Rectal smooth muscle tissue (tissue), 1 donor: Measurements from ENCODE around the gene SRP54.

Experiments
- H3K27ac ChIP-seq: one replicate; pipeline ENCODE4 v1.7.0; 2013; ENCODE audit warnings: low read depth, low read length, inconsistent platforms
- H3K27me3 ChIP-seq: one replicate; pipeline ENCODE4 v1.7.0; 2013; ENCODE audit warnings: low read length; ENCODE audit not compliant: control insufficient read depth, insufficient read depth
- H3K36me3 ChIP-seq: one replicate; pipeline ENCODE4 v1.7.0; 2013; ENCODE audit warnings: low read length; ENCODE audit not compliant: control insufficient read depth, insufficient read depth
- H3K4me1 ChIP-seq: one replicate; pipeline ENCODE4 v1.7.0; 2013; ENCODE audit warnings: low read length; ENCODE audit not compliant: control insufficient read depth, insufficient read depth
- H3K4me3 ChIP-seq: one replicate; pipeline ENCODE4 v1.7.0; 2013; ENCODE audit warnings: low read length
- H3K9ac ChIP-seq: one replicate; pipeline ENCODE4 v1.7.0; 2013; ENCODE audit warnings: low read length

SRP54 gene

GRCh38 chr14:34987180-34987579, 4.4 kb downstream of the SRP54 start:
- no peak overlapping the region for H3K27ac ChIP-seq
- H3K4me1 ChIP-seq, result no peaks in the 10 kb centered on the region
- H3K9ac ChIP-seq, result no peak overlapping the region
- H3K27me3 ChIP-seq, result no peaks in the 10 kb centered on the region
- H3K36me3 ChIP-seq, result no peaks in the 10 kb centered on the region
- no peak overlapping the region for H3K4me3 ChIP-seq

DNA sequence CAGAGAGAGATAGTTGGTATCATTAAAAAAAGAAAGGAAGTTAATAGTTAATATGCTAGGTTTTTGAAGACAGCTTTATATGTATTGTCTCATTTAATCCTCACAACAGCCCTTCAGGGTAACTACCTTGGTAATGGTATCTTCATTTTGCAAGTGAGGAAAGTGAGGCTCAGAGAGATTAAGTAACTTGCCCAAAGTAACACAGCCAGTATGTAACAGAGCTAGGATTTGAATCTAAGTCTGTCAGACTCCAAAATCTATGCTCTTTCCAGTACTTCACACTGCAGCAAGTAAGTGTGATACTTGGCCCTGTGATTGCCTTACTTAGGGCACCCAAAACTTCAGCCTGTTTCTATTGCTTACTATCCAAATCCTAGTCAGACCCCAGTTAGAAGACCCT, 7.0 kb downstream of the SRP54 start:
- Histone ChIP-seq H3K27me3 (no peaks in the 10 kb centered on the region), H3K9ac (no peak overlapping the region), H3K4me3 (no peak overlapping the region), H3K27ac (no peak overlapping the region), H3K4me1 (no peaks in the 10 kb centered on the region), H3K36me3 (no peaks in the 10 kb centered on the region)

GRCh38 chr14:34993426-34993825, 10.6 kb downstream of the SRP54 start:
- H3K36me3 ChIP-seq, result no peaks in the 10 kb centered on the region
- no peaks in the 10 kb centered on the region for H3K27me3 ChIP-seq
- no peak overlapping the region for H3K4me3 ChIP-seq
- H3K4me1 ChIP-seq, result no peaks in the 10 kb centered on the region
- H3K27ac ChIP-seq, result no peak overlapping the region
- no peak overlapping the region for H3K9ac ChIP-seq

GRCh38 chr14:34994668-34995067, 11.9 kb downstream of the SRP54 start:
- Histone ChIP-seq H3K27me3 (no peaks in the 10 kb centered on the region), H3K36me3 (no peaks in the 10 kb centered on the region), H3K9ac (no peak overlapping the region), H3K4me3 (no peak overlapping the region), H3K27ac (no peak overlapping the region), H3K4me1 (no peaks in the 10 kb centered on the region)

DNA sequence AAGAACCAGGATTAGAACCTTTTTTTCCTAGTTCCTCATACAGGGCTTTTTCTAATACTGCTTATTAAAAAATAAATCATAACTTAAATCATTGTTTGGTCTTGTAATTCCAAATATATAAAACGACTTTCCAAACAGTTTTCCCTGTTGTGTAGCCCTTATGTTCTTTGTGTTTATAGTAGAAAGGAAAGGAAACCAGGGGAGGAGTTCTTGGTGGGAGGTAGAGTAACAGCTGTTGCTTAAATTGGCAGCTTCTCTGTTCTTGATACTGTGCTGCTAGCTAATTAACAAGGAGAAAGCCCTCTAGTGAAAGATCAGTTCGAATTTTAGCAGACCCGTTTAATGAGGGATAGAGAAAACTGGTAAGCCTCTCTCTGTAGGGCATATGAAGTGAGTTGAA, 15.0 kb downstream of the SRP54 start:
- H3K36me3 ChIP-seq, result peaks cover 2% of the 10 kb centered on the region
- H3K9ac ChIP-seq, result no peak overlapping the region
- no peak overlapping the region for H3K27ac ChIP-seq
- H3K4me3 ChIP-seq, result no peak overlapping the region
- H3K27me3 ChIP-seq, result no peaks in the 10 kb centered on the region
- H3K4me1 ChIP-seq, result no peaks in the 10 kb centered on the region

DNA sequence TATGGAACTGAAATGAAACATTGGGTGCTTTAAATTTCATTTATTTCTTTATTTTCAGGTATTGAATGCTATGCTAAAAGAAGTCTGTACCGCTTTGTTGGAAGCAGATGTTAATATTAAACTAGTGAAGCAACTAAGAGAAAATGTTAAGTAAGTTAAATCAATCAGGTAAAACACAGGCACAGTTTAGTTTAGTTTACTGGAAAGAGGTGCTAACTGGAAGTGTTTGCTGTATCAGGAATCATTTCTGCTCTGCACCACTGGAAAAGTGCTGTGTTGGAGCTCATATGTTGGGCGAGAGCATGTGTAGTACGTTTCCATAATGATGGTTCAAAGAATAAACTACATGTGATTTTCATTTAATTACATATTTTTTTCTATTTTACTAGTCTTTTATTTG, 16.7 kb downstream of the SRP54 start:
- H3K36me3 ChIP-seq, result peaks cover 3% of the 10 kb centered on the region
- no peak overlapping the region for H3K4me3 ChIP-seq
- no peaks in the 10 kb centered on the region for H3K4me1 ChIP-seq
- no peak overlapping the region for H3K9ac ChIP-seq
- H3K27ac ChIP-seq, result no peak overlapping the region
- H3K27me3 ChIP-seq, result no peaks in the 10 kb centered on the region

DNA sequence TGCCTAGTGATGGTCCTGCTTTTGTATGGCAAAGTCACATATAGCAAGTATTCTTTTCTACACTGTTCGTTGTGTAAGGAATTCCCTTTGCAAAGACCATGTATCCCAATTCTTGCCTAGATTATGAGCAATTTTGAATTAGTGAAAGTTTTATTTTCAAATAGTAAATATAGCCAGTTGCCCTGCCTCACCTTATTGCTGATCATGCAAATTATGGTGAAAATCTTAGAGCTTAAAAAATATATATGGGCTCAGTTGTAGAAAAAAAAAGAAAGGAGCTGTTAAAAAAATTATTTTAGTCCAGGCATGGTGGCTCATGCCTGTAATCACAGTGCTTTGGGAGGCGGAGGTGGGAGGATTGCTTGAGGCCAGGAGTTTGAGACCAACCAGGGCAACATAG, 18.8 kb downstream of the SRP54 start:
- Histone ChIP-seq H3K27ac (no peak overlapping the region), H3K9ac (no peak overlapping the region), H3K27me3 (no peaks in the 10 kb centered on the region), H3K4me1 (no peaks in the 10 kb centered on the region), H3K4me3 (no peak overlapping the region), H3K36me3 (peaks cover 4% of the 10 kb centered on the region)

DNA sequence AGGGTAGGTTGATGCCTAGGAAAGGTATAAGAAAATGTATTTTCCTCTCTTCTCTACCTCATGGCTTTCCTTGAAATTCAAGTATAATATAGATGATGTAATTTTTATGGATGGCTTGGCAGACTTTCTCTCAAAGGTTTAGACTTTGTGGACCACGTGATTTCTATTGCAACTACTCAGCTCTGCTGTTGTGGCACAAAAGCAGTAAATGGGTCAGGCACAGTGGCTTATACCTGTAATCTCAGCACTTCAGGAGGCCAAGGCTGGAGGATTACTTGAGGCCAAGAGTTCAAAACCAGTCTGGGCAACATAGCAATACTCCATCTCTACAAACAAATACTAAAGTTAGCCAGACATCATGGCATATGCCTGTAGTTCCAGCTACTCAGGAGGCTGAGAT, 22.0 kb downstream of the SRP54 start:
- peaks cover 9% of the 10 kb centered on the region for H3K36me3 ChIP-seq
- no peaks in the 10 kb centered on the region for H3K27me3 ChIP-seq
- no peak overlapping the region for H3K27ac ChIP-seq
- H3K9ac ChIP-seq, result no peak overlapping the region
- no peak overlapping the region for H3K4me3 ChIP-seq
- H3K4me1 ChIP-seq, result no peaks in the 10 kb centered on the region

- Histone ChIP-seq H3K4me1 (no peaks in the 10 kb centered on the region), H3K9ac (no peak overlapping the region), H3K4me3 (no peak overlapping the region), H3K27me3 (no peaks in the 10 kb centered on the region), H3K27ac (no peak overlapping the region), H3K36me3 (peaks cover 11% of the 10 kb centered on the region)
These were observed 33.8 kb downstream of the SRP54 start for GRCh38 chr14:35016568-35016967.

GRCh38 chr14:35020713-35021112, 37.9 kb downstream of the SRP54 start:
- Histone ChIP-seq H3K4me3 (no peak overlapping the region), H3K36me3 (peaks cover 13% of the 10 kb centered on the region), H3K4me1 (no peaks in the 10 kb centered on the region), H3K27me3 (no peaks in the 10 kb centered on the region), H3K27ac (no peak overlapping the region), H3K9ac (no peak overlapping the region)

DNA sequence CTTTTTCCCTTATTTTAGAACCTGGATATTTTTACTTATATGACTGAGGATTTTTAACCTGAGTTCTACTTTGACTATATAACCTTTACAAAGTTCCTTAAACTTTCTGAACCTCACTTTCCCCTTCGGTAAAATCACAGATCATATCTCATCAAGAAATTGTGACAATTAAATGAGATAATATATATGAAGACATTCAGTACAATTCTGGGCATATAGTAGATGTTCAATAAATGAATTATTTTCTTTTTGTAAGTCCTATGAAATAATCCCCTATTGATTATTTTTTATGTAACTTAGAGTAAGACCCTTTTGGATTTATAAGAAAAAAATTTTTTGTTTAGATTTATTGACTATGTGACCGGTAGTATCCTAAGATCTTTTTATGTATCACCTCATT, 45.6 kb downstream of the SRP54 start:
- H3K9ac ChIP-seq, result no peak overlapping the region
- no peak overlapping the region for H3K27ac ChIP-seq
- no peak overlapping the region for H3K4me3 ChIP-seq
- no peaks in the 10 kb centered on the region for H3K27me3 ChIP-seq
- H3K4me1 ChIP-seq, result no peaks in the 10 kb centered on the region
- H3K36me3 ChIP-seq, result peaks cover 5% of the 10 kb centered on the region

- no peak overlapping the region for H3K9ac ChIP-seq
- no peaks in the 10 kb centered on the region for H3K27me3 ChIP-seq
- H3K36me3 ChIP-seq, result peaks cover 3% of the 10 kb centered on the region
- H3K4me1 ChIP-seq, result no peaks in the 10 kb centered on the region
- H3K4me3 ChIP-seq, result no peak overlapping the region
- no peak overlapping the region for H3K27ac ChIP-seq
These were observed 49.8 kb downstream of the SRP54 start for GRCh38 chr14:35032562-35032961.

- H3K4me3 ChIP-seq, result no peak overlapping the region
- H3K36me3 ChIP-seq, result no peaks in the 10 kb centered on the region
- no peak overlapping the region for H3K27ac ChIP-seq
- no peaks in the 10 kb centered on the region for H3K27me3 ChIP-seq
- H3K4me1 ChIP-seq, result no peaks in the 10 kb centered on the region
- H3K9ac ChIP-seq, result no peak overlapping the region
These were observed 51.6 kb downstream of the SRP54 start for GRCh38 chr14:35034440-35034833.
